ENCODE measurements around the gene SLC10A7. TPM values are rescaled to one million over a fixed set of nuclear protein-coding genes. Genes with fewer than 3 reads are reported as not detected.

SLC10A7 gene
- total and polyA plus RNA-seq, 2 of the 13 experiments (the other 11 are each of a cell fraction or from before 2014, with no cell fraction given): 18.5 to 18.8 TPM

DNA sequence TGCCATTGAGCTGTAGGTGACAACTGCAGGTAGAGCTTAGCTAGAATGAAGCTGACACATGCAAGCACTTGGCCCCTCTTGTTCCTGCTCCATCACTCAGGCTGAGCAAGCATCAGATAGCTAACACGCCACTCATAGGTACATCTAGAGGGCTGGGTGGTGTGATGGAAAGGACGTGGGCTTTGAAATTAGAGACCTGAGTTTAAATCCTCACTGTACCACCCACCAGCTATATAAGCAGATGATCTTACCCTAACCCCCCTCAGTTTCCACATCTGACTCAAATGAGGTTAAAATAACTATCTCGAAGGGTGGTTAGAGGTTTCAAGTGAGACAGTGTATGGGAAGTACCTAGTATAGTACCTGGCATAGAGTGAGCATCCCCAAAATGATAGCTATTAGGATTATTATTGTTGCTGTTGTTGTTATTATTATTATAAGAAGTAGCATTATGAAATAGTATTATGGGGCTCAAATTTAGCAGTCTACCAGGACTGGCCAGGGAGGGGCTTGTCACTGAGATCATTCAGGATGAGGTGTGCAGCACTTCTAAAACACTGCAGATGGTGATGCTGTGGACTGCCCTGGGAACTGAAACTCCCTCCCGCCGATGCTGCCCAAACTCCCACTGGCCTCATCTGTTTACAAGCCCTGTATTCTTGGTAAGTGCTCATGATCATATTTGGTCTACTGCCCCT is 248.4 kb downstream of the SLC10A7 start:
- intact Hi-C loops (cut with micrococcal nuclease; ENCODE audit: unreplicated experiment): no loop called here
- H3K4me2 ChIP-seq (ENCODE audit: low read depth, low read length): no peak overlapping the region
- ATAC-seq: no peak
- H3K9ac ChIP-seq (ENCODE audit: insufficient read depth, low read depth, low read length): no peak overlapping the region
- H2AFZ ChIP-seq (ENCODE audit: low read length): no peak overlapping the region
- FAIRE-seq: no peak
- H3K9me3 ChIP-seq (ENCODE audit: low read length): no peaks in the 10 kb centered on the region
- in situ Hi-C loops (cut with HindIII; ENCODE audit: extremely low pct_ligation_motif_present, low pct_unique_long_range_greater_than_20kb): no loop called here
- no TSS peak for BruUV-seq (replicated peaks)
- no peaks in the 10 kb centered on the region for H3K4me1 ChIP-seq (ENCODE audit: insufficient read depth, low read length)
- POLR2A ChIA-PET: no interaction called here
- TF ChIP-seq HNRNPL (IDR thresholded peaks at IDR 0.05; ENCODE audit: low read depth, low read length) (no peak), TEF (CRISPR knock-in tag; IDR thresholded peaks at IDR 0.05) (no peak), RFXAP (CRISPR knock-in tag; IDR thresholded peaks at IDR 0.05; ENCODE audit: borderline replicate concordance) (no peak), FOXA3 (CRISPR knock-in tag; IDR thresholded peaks at IDR 0.05) (no peak), FOXC1 (CRISPR knock-in tag; IDR thresholded peaks at IDR 0.05; ENCODE audit: borderline replicate concordance) (no peak), MBD4 (IDR thresholded peaks at IDR 0.05; ENCODE audit: borderline replicate concordance, low read length) (no peak), ZNF580 (CRISPR knock-in tag; IDR thresholded peaks at IDR 0.05; ENCODE audit: borderline replicate concordance, low read depth) (no peak), ZBTB21 (CRISPR knock-in tag; IDR thresholded peaks at IDR 0.05) (no peak), HDAC1 (CRISPR knock-in tag; IDR thresholded peaks at IDR 0.05) (no peak), SNRNP70 (IDR thresholded peaks at IDR 0.05; ENCODE audit: low read depth, low read length) (no peak), ONECUT2 (CRISPR knock-in tag; IDR thresholded peaks at IDR 0.05) (no peak), ZNF235 (CRISPR knock-in tag; IDR thresholded peaks at IDR 0.05; ENCODE audit: borderline replicate concordance) (no peak), ZNF253 (CRISPR knock-in tag; IDR thresholded peaks at IDR 0.05; ENCODE audit: borderline replicate concordance) (no peak), RFX3 (CRISPR knock-in tag; IDR thresholded peaks at IDR 0.05) (no peak), ZBTB7B (CRISPR knock-in tag; IDR thresholded peaks at IDR 0.05) (no peak), TSC22D2 (CRISPR knock-in tag; IDR thresholded peaks at IDR 0.05; ENCODE audit: borderline replicate concordance) (no peak)
- TF ChIP-seq, protein P1, sequence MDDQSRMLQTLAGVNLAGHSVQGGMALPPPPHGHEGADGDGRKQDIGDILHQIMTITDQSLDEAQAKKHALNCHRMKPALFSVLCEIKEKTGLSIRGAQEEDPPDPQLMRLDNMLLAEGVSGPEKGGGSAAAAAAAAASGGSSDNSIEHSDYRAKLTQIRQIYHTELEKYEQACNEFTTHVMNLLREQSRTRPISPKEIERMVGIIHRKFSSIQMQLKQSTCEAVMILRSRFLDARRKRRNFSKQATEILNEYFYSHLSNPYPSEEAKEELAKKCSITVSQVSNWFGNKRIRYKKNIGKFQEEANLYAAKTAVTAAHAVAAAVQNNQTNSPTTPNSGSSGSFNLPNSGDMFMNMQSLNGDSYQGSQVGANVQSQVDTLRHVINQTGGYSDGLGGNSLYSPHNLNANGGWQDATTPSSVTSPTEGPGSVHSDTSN (CRISPR knock-in tag; IDR thresholded peaks at IDR 0.05; ENCODE audit: borderline replicate concordance): no peak
- no peak overlapping the region for H3K27ac ChIP-seq (ENCODE audit: extremely low read length, insufficient read depth, low read length)
- no peak overlapping the region for H3K4me3 ChIP-seq (replicated peaks in 1 of 3; ENCODE audit: insufficient read depth in 1 of 3, low read depth in 2 of 3, low read length in 3 of 3)
- DNase-seq (ENCODE audit: low spot score): no peak
- H3K27me3 ChIP-seq (ENCODE audit: control insufficient read depth in 1 of 2, insufficient read depth in 2 of 2, low read length in 2 of 2): no peaks in the 10 kb centered on the region
- CTCF ChIA-PET (ENCODE audit: low intra/inter-chr PET ratio, low total read pairs): no interaction called here
- H3K79me2 ChIP-seq (ENCODE audit: insufficient read depth, low read length): no peaks in the 10 kb centered on the region
- WGBS (ENCODE audit: low lambda C conversion rate): 95% methylated on average over 5 of the region's 5 CpGs
- H3K36me3 ChIP-seq (replicated peaks in 1 of 2; ENCODE audit: control insufficient read depth in 1 of 2, insufficient read depth in 2 of 2, low read length in 2 of 2): no peaks in the 10 kb centered on the region
- H4K20me1 ChIP-seq (ENCODE audit: insufficient read depth, low read length): no peaks in the 10 kb centered on the region

Data from HepG2 (cell line).